Measurements from ENCODE around the gene TDRD9.

The TDRD9 gene

GRCh38 chr14:104025534-104025933, 97.3 kb downstream of the TDRD9 start:
- no peak for DNase-seq

- DNase-seq: no peak
These were observed 97.8 kb downstream of the TDRD9 start for GRCh38 chr14:104026024-104026423.

GRCh38 chr14:104030958-104031357, 102.7 kb downstream of the TDRD9 start:
- no peak for DNase-seq

GRCh38 chr14:104031384-104031783, 103.1 kb downstream of the TDRD9 start:
- DNase-seq: no peak

GRCh38 chr14:104034976-104035699, 106.9 kb downstream of the TDRD9 start:
- DNase-seq: no peak

- no peak for DNase-seq
These were observed 108.0 kb downstream of the TDRD9 start for GRCh38 chr14:104036212-104036611.

- DNase-seq: no peak
These were observed 108.8 kb downstream of the TDRD9 start for GRCh38 chr14:104037074-104037473.

- no peak for DNase-seq
These were observed 109.6 kb downstream of the TDRD9 start for GRCh38 chr14:104037903-104038302.

- DNase-seq: no peak
These were observed 111.0 kb downstream of the TDRD9 start for GRCh38 chr14:104039214-104039613.

GRCh38 chr14:104040539-104040938, 112.3 kb downstream of the TDRD9 start:
- DNase-seq: no peak

- no peak for DNase-seq
These were observed 113.3 kb downstream of the TDRD9 start for GRCh38 chr14:104041430-104042104.

GRCh38 chr14:104044016-104044415, 115.8 kb downstream of the TDRD9 start:
- no peak for DNase-seq

- no peak for DNase-seq
These were observed 119.5 kb downstream of the TDRD9 start for GRCh38 chr14:104047761-104048160.

- DNase-seq: no peak
These were observed 120.7 kb downstream of the TDRD9 start for GRCh38 chr14:104048758-104049507.

- no peak for DNase-seq
These were observed 121.5 kb downstream of the TDRD9 start for GRCh38 chr14:104049576-104050240.

- DNase-seq: no peak
These were observed 123.0 kb downstream of the TDRD9 start for GRCh38 chr14:104051092-104051813.

GRCh38 chr14:104054222-104054905, 126.1 kb downstream of the TDRD9 start:
- DNase-seq: no peak

- no peak for DNase-seq
These were observed 134.0 kb downstream of the TDRD9 start for GRCh38 chr14:104062281-104062680.

- DNase-seq: no peak
These were observed 135.7 kb downstream of the TDRD9 start for GRCh38 chr14:104064003-104064402.

GRCh38 chr14:104066279-104066678, 138.0 kb downstream of the TDRD9 start:
- DNase-seq: no peak

GRCh38 chr14:104066719-104067295, 138.6 kb downstream of the TDRD9 start:
- DNase-seq: peak; percentile 24 to 55 (median 41)

GRCh38 chr14:104069541-104069940, 141.3 kb downstream of the TDRD9 start:
- no peak for DNase-seq
